Hepatocyte (in vitro differentiated cells): ENCODE measurements around the gene MBNL1. TPM values are rescaled to one million over a fixed set of nuclear protein-coding genes. Genes with fewer than 3 reads are reported as not detected.

Source experiments
- DNase-seq: peaks from one replicate; pipeline ENCODE4 v3.0.0-alpha.2; 2016; ENCODE audit warnings: low spot score
- H2AFZ ChIP-seq: fragments of 200-600 bp; sonication (generic); 2 replicates; pipeline ENCODE4 v1.6.0; 2016; ENCODE audit warnings: antibody characterized with exemption, mild to moderate bottlenecking
- H3K27ac ChIP-seq: fragments of 200-600 bp; sonication (generic); 2 replicates; pipeline ENCODE4 v1.5.1; 2016; ENCODE audit warnings: mild to moderate bottlenecking
- H3K27me3 ChIP-seq: fragments of 200-600 bp; sonication (generic); 2 replicates; pipeline ENCODE4 v1.6.1; 2016
- H3K36me3 ChIP-seq: fragments of 200-600 bp; sonication (generic); replicated peaks from 2 replicates; pipeline ENCODE4 v1.5.1; 2016; ENCODE audit warnings: low read depth; ENCODE audit not compliant: insufficient read depth
- H3K4me1 ChIP-seq: fragments of 200-600 bp; sonication (generic); 2 replicates; pipeline ENCODE4 v1.5.1; 2016; ENCODE audit warnings: mild to moderate bottlenecking, moderate library complexity; ENCODE audit not compliant: insufficient read depth
- H3K4me2 ChIP-seq: fragments of 200-600 bp; sonication (generic); 2 replicates; pipeline ENCODE4 v1.6.0; 2016
- H3K4me3 ChIP-seq: fragments of 200-600 bp; sonication (generic); 2 replicates; pipeline ENCODE4 v1.5.1; 2016; ENCODE audit warnings: mild to moderate bottlenecking
- H3K79me2 ChIP-seq: fragments of 200-600 bp; sonication (generic); 2 replicates; pipeline ENCODE4 v1.6.0; 2017; ENCODE audit warnings: mild to moderate bottlenecking
- H3K9me2 ChIP-seq: fragments of 200-600 bp; sonication (generic); replicated peaks from 2 replicates; pipeline ENCODE4 v1.6.0; 2017; ENCODE audit warnings: mild to moderate bottlenecking; ENCODE audit not compliant: insufficient read depth
- H3K9me3 ChIP-seq: fragments of 200-600 bp; sonication (generic); 2 replicates; pipeline ENCODE4 v1.5.1; 2016; ENCODE audit warnings: low read depth, mild to moderate bottlenecking
- H4K20me1 ChIP-seq: fragments of 200-600 bp; sonication (generic); 2 replicates; pipeline ENCODE4 v1.6.0; 2016; ENCODE audit warnings: mild to moderate bottlenecking; ENCODE audit not compliant: insufficient read depth, poor library complexity, severe bottlenecking
- EZH2 ChIP-seq: fragments of 200-600 bp; sonication (generic); IDR thresholded peaks from 2 replicates; pipeline ENCODE4 v1.6.1; 2016; ENCODE audit warnings: antibody characterized with exemption, mild to moderate bottlenecking, borderline replicate concordance
- EZH2phosphoT487 ChIP-seq: fragments of 200-600 bp; sonication (generic); IDR thresholded peaks from one replicate; pipeline ENCODE4 v1.6.1; 2018; ENCODE audit warnings: antibody characterized with exemption, mild to moderate bottlenecking, low read depth, moderate library complexity; ENCODE audit not compliant: unreplicated experiment, severe bottlenecking
- WGBS: methylation state at CpG from one replicate; pipeline ENCODE4 v1.1.6; 2016; ENCODE audit warnings: low lambda C conversion rate; ENCODE audit errors: missing lambda C conversion rate; 5-methylcytosine and 5-hydroxymethylcytosine counted together
- polyA plus RNA-seq: library from polyadenylated mRNA; unstranded; fragments of >200 nt; fragmentation: Nextera tagmentation; extraction: Ambion mirVana; gene quantifications from 2 replicates; pipeline ENCODE4 v1.2.1, GENCODE V29; 2016
- total RNA-seq: library from RNA; depleted of rRNA; stranded (reverse); fragments of >200 nt; gene quantifications from 2 replicates; pipeline ENCODE4 v1.2.3, GENCODE V29; 2014
- TF ChIP-seq, protein P1 (sequence below): fragments of 200-600 bp; sonication (generic); IDR thresholded peaks from 2 replicates; pipeline ENCODE4 v1.5.1; 2016; ENCODE audit warnings: antibody characterized with exemption, mild to moderate bottlenecking; ENCODE audit not compliant: poor library complexity

MBNL1 gene
- total and polyA plus RNA-seq, 2 experiments from 2014 or later, result 20.5 to 104 TPM

DNA sequence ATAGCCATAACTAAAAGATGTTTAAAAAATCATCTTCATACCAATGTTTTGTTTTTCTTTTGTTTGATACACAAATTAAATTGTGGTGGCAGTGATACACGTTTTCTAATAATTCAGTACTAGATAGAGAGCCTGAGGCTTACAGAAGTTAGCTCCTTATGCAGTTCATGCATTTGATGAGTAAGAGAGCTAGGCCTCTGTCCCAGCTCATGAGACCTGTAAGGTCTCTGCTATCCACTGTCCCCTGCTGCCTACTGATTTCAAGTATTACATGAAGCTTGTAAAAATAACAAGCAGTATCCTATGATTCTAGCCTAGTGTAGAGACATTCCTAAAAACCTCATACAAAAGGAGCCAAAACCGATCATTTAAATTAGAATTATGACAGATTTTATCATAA lies 144.5 kb downstream of the MBNL1 start:
- Histone ChIP-seq H4K20me1 (peaks cover 19% of the 10 kb centered on the region), H3K9me3 (no peaks in the 10 kb centered on the region), H3K27me3 (no peaks in the 10 kb centered on the region), H2AFZ (no peak overlapping the region), H3K4me1 (no peaks in the 10 kb centered on the region), H3K9me2 (no peaks in the 10 kb centered on the region), H3K79me2 (peaks cover 70% of the 10 kb centered on the region), H3K4me3 (no peak overlapping the region), H3K36me3 (no peaks in the 10 kb centered on the region), H3K4me2 (no peak overlapping the region), H3K27ac (no peak overlapping the region)
- TF ChIP-seq, protein P1, sequence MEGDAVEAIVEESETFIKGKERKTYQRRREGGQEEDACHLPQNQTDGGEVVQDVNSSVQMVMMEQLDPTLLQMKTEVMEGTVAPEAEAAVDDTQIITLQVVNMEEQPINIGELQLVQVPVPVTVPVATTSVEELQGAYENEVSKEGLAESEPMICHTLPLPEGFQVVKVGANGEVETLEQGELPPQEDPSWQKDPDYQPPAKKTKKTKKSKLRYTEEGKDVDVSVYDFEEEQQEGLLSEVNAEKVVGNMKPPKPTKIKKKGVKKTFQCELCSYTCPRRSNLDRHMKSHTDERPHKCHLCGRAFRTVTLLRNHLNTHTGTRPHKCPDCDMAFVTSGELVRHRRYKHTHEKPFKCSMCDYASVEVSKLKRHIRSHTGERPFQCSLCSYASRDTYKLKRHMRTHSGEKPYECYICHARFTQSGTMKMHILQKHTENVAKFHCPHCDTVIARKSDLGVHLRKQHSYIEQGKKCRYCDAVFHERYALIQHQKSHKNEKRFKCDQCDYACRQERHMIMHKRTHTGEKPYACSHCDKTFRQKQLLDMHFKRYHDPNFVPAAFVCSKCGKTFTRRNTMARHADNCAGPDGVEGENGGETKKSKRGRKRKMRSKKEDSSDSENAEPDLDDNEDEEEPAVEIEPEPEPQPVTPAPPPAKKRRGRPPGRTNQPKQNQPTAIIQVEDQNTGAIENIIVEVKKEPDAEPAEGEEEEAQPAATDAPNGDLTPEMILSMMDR, result no peak
- no peak for TF ChIP-seq EZH2phosphoT487
- no peak for TF ChIP-seq EZH2
- DNase-seq, result no peak
- 88% methylated on average over 2 of the region's 2 CpGs for WGBS

DNA sequence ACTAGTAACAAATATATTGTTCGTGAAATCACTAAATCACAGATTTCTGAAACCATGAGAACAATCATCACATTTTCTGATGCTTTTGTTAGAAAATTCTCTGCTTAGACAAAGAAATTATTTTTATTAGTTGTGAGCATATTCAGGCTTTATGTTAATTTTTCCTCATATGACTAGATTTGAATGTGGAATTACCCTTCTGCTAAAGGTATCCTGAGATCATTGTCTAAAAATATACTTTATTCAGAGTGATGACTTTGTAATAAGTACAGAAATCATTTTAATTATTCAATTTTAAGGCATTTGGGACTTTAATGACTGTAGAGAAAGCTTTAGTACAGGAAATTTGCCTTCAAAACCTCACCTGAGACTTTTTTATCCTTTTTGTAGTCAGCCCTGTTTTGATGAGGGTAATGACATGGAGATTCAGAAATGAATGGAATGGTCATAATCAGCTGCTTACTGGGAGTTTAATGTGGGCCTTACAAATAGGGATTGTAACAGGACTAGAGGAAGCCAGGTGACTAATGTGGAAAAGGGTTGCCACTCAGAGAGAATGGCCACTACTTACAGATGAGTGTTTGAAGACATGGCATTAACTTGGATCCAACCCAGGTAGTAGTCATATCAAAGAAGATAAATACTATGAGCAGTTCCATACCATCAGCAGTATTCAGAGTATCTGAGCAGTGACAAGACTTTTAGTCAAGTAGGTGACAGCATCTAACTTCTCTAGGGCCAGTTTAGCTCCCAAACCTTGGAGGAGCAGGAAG lies 148.3 kb downstream of the MBNL1 start:
- no peak for DNase-seq
- Histone ChIP-seq H3K79me2 (peaks cover 38% of the 10 kb centered on the region), H3K9me3 (no peaks in the 10 kb centered on the region), H4K20me1 (peaks cover 13% of the 10 kb centered on the region), H3K4me2 (no peak overlapping the region), H3K9me2 (no peaks in the 10 kb centered on the region), H3K27ac (no peak overlapping the region), H3K4me3 (no peak overlapping the region), H2AFZ (no peak overlapping the region), H3K36me3 (no peaks in the 10 kb centered on the region), H3K27me3 (no peaks in the 10 kb centered on the region), H3K4me1 (no peaks in the 10 kb centered on the region)
- TF ChIP-seq, protein P1, result no peak
- no peak for TF ChIP-seq EZH2
- WGBS, result 96% methylated on average over 1 of the region's 1 CpG

DNA sequence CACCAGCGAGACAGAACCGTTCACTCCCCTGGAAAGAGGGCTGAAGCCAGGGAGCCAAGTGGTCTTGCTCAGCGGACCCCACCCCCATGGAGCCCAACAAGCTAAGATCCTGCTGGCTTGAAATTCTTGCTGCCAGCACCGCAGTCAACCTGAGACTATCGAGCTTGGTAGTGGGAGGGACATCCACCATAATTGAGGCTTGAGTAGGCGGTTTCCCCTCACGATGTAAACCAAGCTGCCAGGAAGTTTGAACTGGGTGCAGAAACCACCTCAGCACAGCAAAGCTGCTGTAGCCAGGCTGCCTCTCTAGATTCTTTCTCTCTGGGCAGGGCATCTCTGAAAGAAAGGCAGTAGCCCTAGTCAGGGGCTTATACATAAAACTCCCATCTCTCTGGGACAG lies 151.0 kb downstream of the MBNL1 start:
- Histone ChIP-seq H3K4me1 (no peaks in the 10 kb centered on the region), H3K27me3 (no peaks in the 10 kb centered on the region), H4K20me1 (no peaks in the 10 kb centered on the region), H3K9me3 (no peaks in the 10 kb centered on the region), H3K4me2 (no peak overlapping the region), H3K4me3 (no peak overlapping the region), H3K9me2 (no peaks in the 10 kb centered on the region), H3K27ac (no peak overlapping the region), H3K36me3 (no peaks in the 10 kb centered on the region), H3K79me2 (peaks cover 12% of the 10 kb centered on the region), H2AFZ (no peak overlapping the region)
- no peak for TF ChIP-seq EZH2phosphoT487
- WGBS, result 99% methylated on average over 7 of the region's 7 CpGs
- no peak for DNase-seq

DNA sequence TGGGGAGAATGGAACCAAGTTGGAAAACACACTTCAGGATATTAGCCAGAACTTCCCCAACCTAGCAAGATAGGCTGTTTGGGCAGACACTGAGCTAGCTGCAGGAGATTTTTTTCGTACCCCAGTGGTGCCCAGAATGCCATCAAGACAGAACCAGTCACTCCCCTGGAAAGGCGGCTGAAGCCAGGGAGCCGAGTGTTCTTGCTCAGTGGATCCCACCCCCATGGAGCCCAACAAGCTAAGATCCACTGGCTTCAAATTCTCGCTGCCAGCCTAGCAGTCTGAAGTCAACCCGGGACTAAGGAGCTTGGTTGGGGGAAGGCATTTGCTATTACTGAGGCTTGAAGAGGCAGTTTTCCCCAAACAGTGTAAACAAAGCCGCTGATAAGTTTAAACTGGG lies 152.4 kb downstream of the MBNL1 start:
- Histone ChIP-seq H3K36me3 (no peaks in the 10 kb centered on the region), H3K9me2 (no peaks in the 10 kb centered on the region), H3K79me2 (peaks cover 4% of the 10 kb centered on the region), H4K20me1 (no peaks in the 10 kb centered on the region), H3K27me3 (no peaks in the 10 kb centered on the region), H3K4me1 (peaks cover 2% of the 10 kb centered on the region), H2AFZ (no peak overlapping the region), H3K9me3 (no peaks in the 10 kb centered on the region), H3K4me2 (no peak overlapping the region), H3K27ac (no peak overlapping the region), H3K4me3 (no peak overlapping the region)
- DNase-seq, result no peak
- 85% methylated on average over 6 of the region's 6 CpGs for WGBS
- TF ChIP-seq EZH2 (no peak), EZH2phosphoT487 (no peak)
- TF ChIP-seq, protein P1, result no peak
